Stimulated activated CD8-positive, alpha-beta memory T cell treated with anti-CD3 and anti-CD28 coated beads, Interleukin-7, amount 100 ng/mL, for 4 hours (primary cell): ENCODE data around the gene EVI5.
"Not testable (repeated sequence)": the region's sequence is repeated elsewhere in the genome, so short reads cannot be mapped to it uniquely, and the experiment has no call there.

Experiments
- DNase-seq, 2 donors: peaks; one replicate each; pipeline ENCODE4 v3.0.0-alpha.2; 2020; ENCODE audit warnings: low read depth in 2 of 2

Gene EVI5

GRCh38 chr1:92748138-92748537, 36.8 kb downstream of the EVI5 start:
- no peak for DNase-seq

- no peak for DNase-seq
Measured at GRCh38 chr1:92747735-92748134, 37.2 kb downstream of the EVI5 start.

GRCh38 chr1:92746255-92746654, 38.7 kb downstream of the EVI5 start:
- not testable (repeated sequence) for DNase-seq

DNA sequence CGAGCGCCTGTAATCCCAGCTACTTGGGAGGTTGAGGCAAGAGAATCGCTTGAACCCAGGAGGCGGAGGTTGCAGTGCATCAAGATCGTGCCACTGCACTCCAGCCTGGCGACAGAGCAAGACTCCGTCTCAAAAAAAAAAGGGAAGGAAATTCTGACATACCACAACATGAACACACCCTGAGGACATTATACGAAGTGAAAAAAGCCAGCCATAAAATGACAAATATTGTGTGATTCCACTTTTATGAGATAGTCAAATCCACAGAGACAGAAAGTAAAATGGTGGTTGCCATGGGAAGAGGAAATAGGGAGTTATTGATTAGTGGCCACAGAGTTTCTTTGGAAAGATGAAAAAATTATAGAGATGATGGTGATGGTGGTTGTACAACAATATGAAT, 41.7 kb downstream of the EVI5 start:
- no peak for DNase-seq

- no peak for DNase-seq
Measured at GRCh38 chr1:92739669-92740524, 45.0 kb downstream of the EVI5 start.

DNA sequence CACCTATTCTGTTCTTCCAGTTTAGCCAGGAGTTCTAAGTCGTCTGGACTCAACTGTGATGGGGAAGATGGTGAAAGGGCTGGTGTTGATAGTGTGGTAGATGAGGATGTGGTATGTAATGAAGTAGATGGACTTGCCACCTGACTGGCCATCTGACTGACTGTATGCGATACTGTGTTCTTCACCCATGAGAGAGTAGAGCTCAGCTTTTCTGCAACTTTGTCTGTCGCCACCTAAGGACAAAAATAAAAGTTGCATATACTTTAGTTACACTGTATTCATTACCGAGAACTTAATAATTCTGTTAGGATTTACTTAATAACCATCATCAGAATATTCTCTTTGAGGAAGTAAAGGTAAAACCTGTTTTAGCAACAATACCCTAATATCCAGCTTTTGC, 48.5 kb downstream of the EVI5 start:
- DNase-seq: no peak

GRCh38 chr1:92730476-92730875, 54.4 kb downstream of the EVI5 start:
- DNase-seq: no peak

- no peak for DNase-seq
Measured at GRCh38 chr1:92728697-92729096, 56.2 kb downstream of the EVI5 start.

DNA sequence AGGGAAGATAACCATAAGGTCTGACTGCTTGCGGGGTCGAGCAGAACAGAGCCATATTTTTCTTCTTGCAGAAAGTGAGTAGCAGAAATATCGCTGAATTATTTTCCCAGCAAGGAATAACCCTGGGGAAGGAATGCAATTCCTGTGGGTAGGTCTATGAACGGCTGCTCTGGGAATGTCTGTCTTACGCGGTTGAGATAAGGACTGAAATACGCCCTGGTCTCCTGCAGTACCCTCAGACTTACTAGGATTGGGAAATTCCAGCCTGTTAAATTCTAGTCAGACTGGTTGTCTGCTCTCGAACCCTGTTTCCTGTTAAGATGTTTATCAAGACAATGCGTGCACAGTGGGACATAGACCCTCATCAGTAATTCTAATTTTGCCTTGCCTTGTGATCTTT, 61.2 kb downstream of the EVI5 start:
- DNase-seq: not testable (repeated sequence)

- DNase-seq: no peak
Measured at GRCh38 chr1:92721886-92722285, 63.0 kb downstream of the EVI5 start.

GRCh38 chr1:92721157-92721556, 63.8 kb downstream of the EVI5 start:
- DNase-seq: not testable (repeated sequence)

- not testable (repeated sequence) for DNase-seq
Measured at GRCh38 chr1:92715476-92715951, 69.4 kb downstream of the EVI5 start.

DNA sequence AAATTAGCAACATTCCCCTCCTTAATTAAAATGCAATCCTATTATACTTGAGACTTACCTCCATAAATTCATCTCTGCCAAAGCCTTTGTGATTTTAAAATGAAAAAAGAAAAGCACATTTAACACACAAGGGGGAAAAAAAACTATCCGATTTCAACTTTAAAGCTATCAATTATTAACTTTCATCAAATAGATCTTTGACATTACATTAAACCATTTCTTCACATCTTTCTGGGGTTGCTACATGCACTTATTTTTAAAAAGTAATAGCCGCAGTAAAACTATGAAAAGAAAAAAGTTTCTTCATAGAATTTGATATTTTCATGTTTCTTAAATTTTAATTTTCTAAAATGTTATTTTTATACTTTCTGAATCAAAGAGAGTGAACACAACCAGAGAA, 71.0 kb downstream of the EVI5 start:
- no peak for DNase-seq

- DNase-seq: no peak
Measured at GRCh38 chr1:92711473-92712165, 73.3 kb downstream of the EVI5 start.

- DNase-seq: no peak
Measured at GRCh38 chr1:92709738-92710137, 75.2 kb downstream of the EVI5 start.

DNA sequence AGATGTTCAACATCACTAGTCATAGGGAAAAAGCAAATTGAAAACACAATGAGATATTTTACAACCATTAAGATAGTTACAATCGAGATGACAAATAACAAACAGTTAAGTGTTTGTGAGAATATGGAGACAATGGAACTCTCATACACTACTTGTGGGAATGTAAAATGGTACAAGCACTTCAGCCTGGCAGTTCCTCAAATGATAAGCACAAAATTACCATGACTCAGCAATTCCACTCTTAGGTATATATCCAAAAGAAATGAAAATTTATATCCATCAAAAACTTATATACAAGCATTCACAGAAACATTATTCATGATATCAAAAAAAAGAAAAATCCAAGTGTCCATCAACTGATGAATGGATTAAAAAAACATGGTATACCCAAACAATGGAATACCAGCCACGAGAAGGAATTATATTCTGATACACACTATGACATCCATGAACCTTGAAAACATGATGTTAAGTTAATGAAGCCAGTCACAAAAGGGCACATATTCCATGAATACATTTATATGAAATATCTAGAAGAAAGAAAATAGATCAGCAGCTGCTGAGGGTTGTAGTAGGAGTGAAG, 76.4 kb downstream of the EVI5 start:
- DNase-seq: no peak

DNA sequence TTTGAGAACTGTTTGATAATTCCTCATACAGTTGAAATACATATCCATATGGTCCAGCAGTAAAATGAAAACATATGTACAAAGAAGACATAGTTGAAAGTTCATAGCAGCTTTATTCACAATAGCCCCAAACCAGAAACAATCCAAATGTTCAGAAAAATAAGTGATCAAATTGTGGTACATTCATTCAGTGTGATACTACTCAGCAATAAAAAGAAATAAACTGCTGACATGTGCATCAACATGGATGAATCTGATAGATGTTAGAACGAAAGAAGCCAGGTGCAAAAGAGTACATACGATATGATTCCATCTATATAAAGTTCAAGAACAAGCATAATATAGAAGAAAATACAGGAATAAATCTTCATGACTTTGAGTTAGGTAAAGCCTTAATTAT, 77.2 kb downstream of the EVI5 start:
- no peak for DNase-seq

GRCh38 chr1:92707292-92707691, 77.6 kb downstream of the EVI5 start:
- DNase-seq: no peak

DNA sequence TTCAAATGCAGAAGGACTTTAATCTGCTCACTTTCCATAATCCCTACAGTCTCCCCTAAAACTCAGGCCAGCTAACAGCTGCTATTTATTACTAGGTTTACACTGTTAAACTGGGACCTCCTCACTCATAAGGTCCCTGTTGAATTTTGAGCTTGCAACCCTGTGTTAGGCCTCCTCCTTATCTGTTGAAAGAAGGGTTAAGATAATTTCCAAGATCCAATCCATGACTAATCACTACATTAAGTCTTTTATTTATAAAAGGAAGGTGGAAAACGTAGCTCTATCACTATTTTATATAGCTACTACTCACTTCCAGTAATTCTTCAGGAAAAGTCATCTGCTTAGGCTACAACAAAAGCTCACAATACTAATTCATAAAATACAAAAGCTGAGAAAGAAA, 79.5 kb downstream of the EVI5 start:
- no peak for DNase-seq

DNA sequence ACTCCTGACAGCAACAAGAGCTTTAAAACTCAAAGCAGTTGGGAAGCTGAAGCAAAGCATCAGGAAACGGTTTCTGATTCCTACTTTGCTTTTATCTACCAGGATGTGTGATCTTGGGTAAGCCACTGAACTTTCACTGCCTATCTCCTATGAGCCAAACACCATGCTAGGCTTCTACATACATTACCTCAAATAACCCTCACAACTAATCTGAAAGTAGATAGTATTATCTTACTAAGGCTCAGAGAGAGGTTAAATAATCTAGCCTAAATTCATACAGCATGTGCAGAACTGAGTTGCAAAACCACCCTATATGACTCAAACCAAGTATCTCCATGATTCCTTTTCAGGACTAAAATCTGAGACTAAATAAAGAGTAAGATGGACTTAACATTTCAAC, 83.8 kb downstream of the EVI5 start:
- no peak for DNase-seq

DNA sequence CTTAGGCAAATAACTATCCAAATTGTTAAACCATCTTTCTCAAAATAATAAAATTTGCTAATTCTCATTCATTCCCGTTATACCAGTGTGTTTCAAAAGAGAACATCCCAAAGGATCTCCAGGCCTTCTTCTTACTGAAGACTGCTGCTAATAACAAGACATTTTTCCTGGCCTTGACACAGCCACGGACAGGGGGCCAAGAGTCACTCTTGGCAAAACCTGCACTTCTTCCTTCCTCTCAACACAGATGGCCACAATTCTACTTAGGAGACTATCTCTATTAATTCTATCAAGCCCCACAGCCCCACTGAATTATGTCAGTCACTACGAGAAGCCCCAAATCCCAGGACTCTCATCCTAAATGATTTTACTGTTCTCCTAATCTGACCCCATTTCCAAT, 86.0 kb downstream of the EVI5 start:
- no peak for DNase-seq

DNA sequence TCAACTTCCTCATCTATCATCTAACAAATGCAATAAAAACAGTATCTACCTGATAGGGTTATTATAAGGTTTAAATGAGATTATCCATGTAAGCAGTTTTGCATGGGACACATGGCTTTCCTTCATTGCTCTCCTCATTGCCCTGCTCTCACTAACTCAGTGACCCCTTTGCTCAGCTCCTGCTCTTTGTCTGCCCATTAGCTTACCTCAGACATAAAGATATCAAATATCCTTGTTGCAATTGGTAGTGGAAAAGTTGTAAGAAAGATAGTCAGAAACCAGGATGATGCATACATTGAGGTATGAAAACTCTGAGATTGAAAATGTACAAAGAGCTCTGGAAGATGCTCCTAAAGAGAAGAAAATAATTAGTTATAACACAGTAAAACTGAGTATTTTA, 89.8 kb downstream of the EVI5 start:
- no peak for DNase-seq

- no peak for DNase-seq
Measured at GRCh38 chr1:92691925-92692324, 93.0 kb downstream of the EVI5 start.
